ENCODE results near the gene ATP11A. TPM values are rescaled to one million over a fixed set of nuclear protein-coding genes. Genes with fewer than 3 reads are reported as not detected.
A peak's percentile ranks its signal among the peaks of the same experiment; 100 is the strongest.

Gene ATP11A
- total RNA-seq, 8 experiments from 2014 or later: 6.7 to 36.1 (median 10.2) TPM

- WGBS, 10 experiments: 35 to 100% (median 89%) methylated on average over 3 to 11 of the region's 11 CpGs; no CpG with 5 or more reads in 1 of the 10 experiments
- H3K4me3 ChIP-seq: no peak overlapping the region
- peaks cover 19 to 22% of the 10 kb centered on the region in 2 donors for H3K4me1 ChIP-seq (replicated peaks in 1 of 2)
- H3K27ac ChIP-seq: no peak overlapping the region
- ATAC-seq (replicated peaks in 6 of 8): no peak
- in situ Hi-C loops (cut with MboI; ENCODE audit: low pct_unique_long_range_greater_than_20kb in 2 of 9, low sequenced_read_pairs in 9 of 9, unreplicated experiment in 9 of 9): no loop called here
Measured at GRCh38 chr13:112759827-112760226, 70.0 kb downstream of the ATP11A start.

- Histone ChIP-seq H3K27ac (no peak overlapping the region), H3K4me1 (replicated peaks in 1 of 2) (peaks cover 19 to 22% of the 10 kb centered on the region in 2 donors), H3K4me3 (no peak overlapping the region)
- in situ Hi-C loops (cut with MboI; ENCODE audit: low pct_unique_long_range_greater_than_20kb in 2 of 9, low sequenced_read_pairs in 9 of 9, unreplicated experiment in 9 of 9): no loop called here
- WGBS, 10 experiments: 0 to 100% (median 92%) methylated on average over 1 to 3 of the region's 3 CpGs; no CpG with 5 or more reads in 2 of the 10 experiments
- peak in 1 of 8 experiments; percentile 82 for ATAC-seq (replicated peaks in 6 of 8)
Measured at GRCh38 chr13:112760435-112760834, 70.6 kb downstream of the ATP11A start.

DNA sequence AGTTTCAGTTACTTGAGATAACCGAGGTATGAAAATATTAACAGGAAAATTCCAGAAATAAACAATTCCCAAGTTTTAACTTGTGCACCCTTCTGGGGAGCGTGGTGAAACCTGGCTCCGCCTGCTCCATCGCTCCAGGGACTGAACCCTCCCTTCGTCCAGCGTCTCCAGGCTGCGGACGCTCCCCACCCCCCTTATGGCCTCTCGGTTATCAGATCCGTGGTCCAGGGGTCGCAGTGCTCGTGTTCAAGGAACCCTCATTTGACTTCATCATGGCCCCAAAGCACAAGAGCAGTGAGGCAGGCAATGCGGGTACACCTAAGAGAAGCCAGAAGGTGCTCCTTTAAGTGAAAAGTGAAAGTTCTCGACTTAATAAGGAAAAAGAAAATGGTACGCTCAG lies 71.1 kb downstream of the ATP11A start:
- no peak overlapping the region for H3K4me3 ChIP-seq
- in situ Hi-C loops (cut with MboI; ENCODE audit: low pct_unique_long_range_greater_than_20kb in 2 of 9, low sequenced_read_pairs in 9 of 9, unreplicated experiment in 9 of 9): no loop called here
- H3K4me1 ChIP-seq (replicated peaks in 1 of 2): peaks cover 19 to 23% of the 10 kb centered on the region in 2 donors
- WGBS, 10 experiments: 78 to 100% (median 91%) methylated on average over 1 to 13 of the region's 15 CpGs; no CpG with 5 or more reads in 2 of the 10 experiments
- ATAC-seq (replicated peaks in 6 of 8): no peak
- no peak overlapping the region for H3K27ac ChIP-seq

DNA sequence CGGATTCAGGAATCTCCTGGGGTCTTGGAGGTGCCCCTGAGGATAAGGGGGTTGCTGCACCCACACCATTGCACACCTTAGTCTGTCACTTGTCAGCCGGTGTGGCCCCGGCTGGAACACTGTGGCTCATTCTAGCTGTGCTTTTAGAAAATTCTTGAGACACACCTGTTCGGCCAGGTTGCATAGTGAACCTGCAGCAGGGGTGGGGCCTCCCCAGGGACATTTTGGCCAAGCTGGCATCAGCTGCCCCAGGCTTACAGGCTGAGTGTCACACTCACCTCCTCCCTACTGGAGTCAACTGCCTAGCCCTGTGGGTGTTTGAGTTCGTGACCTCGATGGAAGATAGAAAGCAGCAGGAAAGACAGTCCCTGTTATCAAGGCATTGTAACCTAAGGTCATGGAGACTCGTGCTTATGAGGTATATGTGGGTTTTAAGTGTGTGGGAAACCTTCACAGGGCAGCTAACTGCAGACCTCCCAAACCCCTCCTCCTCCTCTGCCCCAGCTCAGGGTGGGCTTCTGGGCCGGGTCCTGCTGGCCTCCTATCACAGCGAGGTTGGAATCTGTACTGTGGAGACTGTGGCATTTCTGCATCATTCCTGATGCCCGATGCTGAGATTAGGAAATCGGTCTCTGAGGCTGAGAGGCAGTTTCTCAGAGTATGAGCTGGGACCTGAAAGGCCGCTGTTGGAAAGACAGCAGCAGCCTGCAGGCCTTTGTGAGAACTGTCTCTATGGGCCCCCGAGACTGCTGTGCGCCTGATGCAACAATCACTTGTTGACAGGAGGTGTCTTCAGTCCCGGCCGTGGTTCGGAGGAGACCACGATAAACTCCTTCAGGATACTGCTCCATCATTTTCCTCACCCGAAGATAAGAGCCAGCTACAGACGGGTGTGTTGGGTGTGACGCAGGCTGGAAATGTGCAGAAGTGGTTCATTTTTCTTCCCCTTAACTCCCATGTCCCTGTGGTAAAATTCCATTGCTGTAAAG lies 72.2 kb downstream of the ATP11A start:
- in situ Hi-C loops (cut with MboI; ENCODE audit: low pct_unique_long_range_greater_than_20kb in 2 of 9, low sequenced_read_pairs in 9 of 9, unreplicated experiment in 9 of 9): no loop called here
- ATAC-seq (replicated peaks in 6 of 8): peak in 6 of 8 experiments; percentile 56 to 91 (median 77)
- H3K27ac ChIP-seq: no peak overlapping the region

DNA sequence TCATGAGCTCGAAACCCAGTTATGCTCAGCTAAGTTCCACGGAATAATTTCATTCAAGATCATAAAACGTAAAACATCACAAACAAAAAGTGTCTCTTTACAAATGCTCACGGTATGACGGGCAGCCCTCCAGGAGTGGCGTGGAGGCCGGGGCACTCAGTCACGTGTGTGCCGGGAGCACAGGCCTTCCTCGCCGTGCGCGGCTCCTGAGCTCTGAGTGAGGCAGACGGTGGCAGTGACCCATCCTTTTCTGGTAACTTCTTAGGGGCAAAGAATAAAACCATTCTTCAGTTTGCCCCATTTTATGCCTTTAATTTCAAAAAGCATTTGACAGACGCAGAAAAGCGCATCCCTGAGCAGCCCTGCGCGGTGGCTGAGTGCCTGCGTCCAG lies 72.8 kb downstream of the ATP11A start:
- Histone ChIP-seq H3K4me1 (replicated peaks in 1 of 2) (peaks cover 8 to 12% of the 10 kb centered on the region in 2 donors), H3K4me3 (no peak overlapping the region), H3K27ac (no peak overlapping the region)
- WGBS, 10 experiments: 60 to 100% (median 94%) methylated on average over 2 to 17 of the region's 19 CpGs; no CpG with 5 or more reads in 2 of the 10 experiments
- no peak for ATAC-seq (replicated peaks in 6 of 8)
- in situ Hi-C loops (cut with MboI; ENCODE audit: low pct_unique_long_range_greater_than_20kb in 2 of 9, low sequenced_read_pairs in 9 of 9, unreplicated experiment in 9 of 9): no loop called here

More for the DNA sequence above, 72.2 kb downstream of the ATP11A start:
- Histone ChIP-seq H3K4me1 (replicated peaks in 1 of 2) (peaks cover 14 to 16% of the 10 kb centered on the region in 2 donors), H3K4me3 (no peak overlapping the region)
- WGBS, 10 experiments: 50 to 100% (median 84%) methylated on average over 1 to 10 of the region's 21 CpGs; no CpG with 5 or more reads in 3 of the 10 experiments

- 81 to 100% (median 100%) methylated on average over 1 to 9 of the region's 11 CpGs; no CpG with 5 or more reads in 3 of the 10 experiments for WGBS, 10 experiments
Measured at GRCh38 chr13:112764028-112764427, 74.2 kb downstream of the ATP11A start.

DNA sequence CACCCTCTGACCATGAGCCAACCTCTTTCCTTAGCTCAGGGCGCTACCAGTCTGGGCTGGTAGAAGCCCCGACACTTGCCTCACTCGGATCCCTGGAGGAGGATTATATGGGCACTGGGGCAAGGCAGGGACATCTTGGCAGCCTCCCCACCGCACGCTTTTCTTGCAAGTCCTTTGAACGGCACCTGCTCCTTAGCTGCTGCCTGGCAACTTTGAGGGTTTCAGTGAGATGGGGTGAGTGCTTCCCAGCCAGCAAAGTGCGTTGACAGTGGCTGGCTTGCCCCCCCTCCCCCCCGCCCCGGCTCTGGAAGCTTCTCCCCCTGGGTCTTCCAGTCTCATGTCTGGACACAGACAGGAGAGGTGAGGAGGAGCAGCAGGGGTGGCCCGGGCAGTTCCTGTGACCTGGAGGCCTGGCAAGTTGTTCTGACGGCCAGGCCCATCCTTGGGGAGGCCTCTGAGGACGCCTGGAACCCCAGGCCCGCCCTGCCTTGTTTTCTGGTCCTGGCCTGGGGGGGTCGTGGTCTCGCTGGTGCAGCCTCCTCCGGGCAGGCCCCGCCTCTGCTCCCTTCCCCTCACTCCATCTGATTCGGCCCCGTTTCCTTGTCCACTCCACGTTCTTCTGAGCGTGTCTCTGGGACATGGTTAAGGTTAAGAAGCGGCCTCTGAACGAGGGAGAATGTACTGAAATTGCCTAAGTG lies 75.2 kb downstream of the ATP11A start:
- H3K4me1 ChIP-seq (replicated peaks in 1 of 2): peaks cover 8 to 12% of the 10 kb centered on the region in 2 donors
- WGBS, 10 experiments: 65 to 100% (median 93%) methylated on average over 2 to 8 of the region's 23 CpGs; no CpG with 5 or more reads in 5 of the 10 experiments
- no peak overlapping the region for H3K27ac ChIP-seq
- ATAC-seq (replicated peaks in 6 of 8): peak in 2 of 8 experiments; percentile 8 to 48
- in situ Hi-C loops (cut with MboI; ENCODE audit: low pct_unique_long_range_greater_than_20kb in 2 of 9, low sequenced_read_pairs in 9 of 9, unreplicated experiment in 9 of 9): no loop called here
- H3K4me3 ChIP-seq: no peak overlapping the region

More at GRCh38 chr13:112764028-112764427, 74.2 kb downstream of the ATP11A start:
- in situ Hi-C loops (cut with MboI; ENCODE audit: low pct_unique_long_range_greater_than_20kb in 2 of 9, low sequenced_read_pairs in 9 of 9, unreplicated experiment in 9 of 9): no loop called here
- Histone ChIP-seq H3K4me3 (no peak overlapping the region), H3K4me1 (replicated peaks in 1 of 2) (peaks cover 8 to 12% of the 10 kb centered on the region in 2 donors), H3K27ac (no peak overlapping the region)
- ATAC-seq (replicated peaks in 6 of 8): no peak

GRCh38 chr13:112765731-112766130 lies 75.9 kb downstream of the ATP11A start:
- H3K4me1 ChIP-seq (replicated peaks in 1 of 2): peaks cover 8 to 13% of the 10 kb centered on the region in 2 donors
- WGBS, 10 experiments: 52 to 100% (median 85%) methylated on average over 1 to 21 of the region's 24 CpGs; no CpG with 5 or more reads in 1 of the 10 experiments
- H3K4me3 ChIP-seq: no peak overlapping the region
- ATAC-seq (replicated peaks in 6 of 8): peak in 3 of 8 experiments; percentile 46 to 67 (median 57)
- no peak overlapping the region for H3K27ac ChIP-seq
- in situ Hi-C loops (cut with MboI; ENCODE audit: low pct_unique_long_range_greater_than_20kb in 2 of 9, low sequenced_read_pairs in 9 of 9, unreplicated experiment in 9 of 9): no loop called here

- WGBS, 10 experiments: 100% methylated on average over 1 of the region's 6 CpGs; no CpG with 5 or more reads in 9 of the 10 experiments
- ATAC-seq (replicated peaks in 6 of 8): no peak
- Histone ChIP-seq H3K4me3 (no peak overlapping the region), H3K27ac (no peak overlapping the region), H3K4me1 (replicated peaks in 1 of 2) (peaks cover 8 to 19% of the 10 kb centered on the region in 2 donors)
- in situ Hi-C loops (cut with MboI; ENCODE audit: low pct_unique_long_range_greater_than_20kb in 2 of 9, low sequenced_read_pairs in 9 of 9, unreplicated experiment in 9 of 9): no loop called here
Measured at GRCh38 chr13:112766336-112766735, 76.5 kb downstream of the ATP11A start.

DNA sequence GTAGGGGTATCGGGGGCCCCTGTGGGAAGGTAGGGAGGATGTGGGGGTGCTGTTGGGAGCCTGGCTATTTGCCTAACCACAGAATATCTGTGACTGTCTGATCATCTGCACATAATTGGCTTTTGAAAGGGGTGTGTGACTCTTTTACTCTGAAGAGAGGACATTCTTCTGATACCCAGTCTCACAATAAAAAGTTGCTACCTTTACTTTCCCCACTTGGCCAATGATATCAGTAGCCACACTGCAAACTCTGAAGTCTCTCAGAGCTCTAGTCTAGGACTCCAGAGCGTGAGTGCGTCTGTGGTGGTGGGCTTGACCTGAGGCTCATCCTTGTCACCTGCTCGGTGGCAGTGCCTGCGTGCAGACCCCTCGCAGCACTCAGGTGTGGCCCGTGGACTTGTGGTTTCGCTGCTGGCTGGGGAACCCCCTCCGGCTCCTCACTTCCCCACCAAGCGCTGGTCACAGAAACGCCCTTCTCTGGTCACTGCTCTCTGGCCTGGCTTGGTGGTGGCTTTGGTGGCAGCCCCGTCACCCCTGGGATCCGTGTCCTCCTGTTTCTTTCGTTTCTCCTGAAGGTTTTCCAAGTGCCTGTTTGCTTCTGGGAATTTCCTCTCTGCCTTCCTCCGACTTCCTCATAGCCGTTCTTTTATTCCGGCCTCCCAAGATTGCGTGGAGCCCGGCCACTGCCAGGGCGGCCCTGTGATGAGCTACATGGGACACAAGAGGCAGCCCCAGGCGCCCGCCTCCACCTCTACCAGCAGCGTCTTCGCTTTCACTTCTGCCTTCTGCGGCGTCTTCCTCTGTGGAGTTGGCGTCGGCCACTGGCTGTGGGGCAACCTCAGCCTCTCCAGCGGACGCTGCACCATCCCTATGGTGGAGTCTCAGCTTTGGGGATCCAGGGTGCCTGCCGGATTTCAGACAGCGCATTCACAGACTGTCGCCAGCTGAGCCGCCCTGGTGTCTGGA lies 78.0 kb downstream of the ATP11A start:
- Histone ChIP-seq H3K27ac (no peak overlapping the region), H3K4me1 (replicated peaks in 1 of 2) (peaks cover 0 to 11% of the 10 kb centered on the region in 2 donors), H3K4me3 (no peak overlapping the region)
- ATAC-seq (replicated peaks in 6 of 8): no peak
- in situ Hi-C loops (cut with MboI; ENCODE audit: low pct_unique_long_range_greater_than_20kb in 2 of 9, low sequenced_read_pairs in 9 of 9, unreplicated experiment in 9 of 9): no loop called here
- WGBS, 10 experiments: 50 to 100% (median 89%) methylated on average over 2 to 11 of the region's 34 CpGs; no CpG with 5 or more reads in 1 of the 10 experiments

- WGBS, 10 experiments: 92 to 100% (median 94%) methylated on average over 2 to 9 of the region's 25 CpGs; no CpG with 5 or more reads in 4 of the 10 experiments
- H3K4me1 ChIP-seq (replicated peaks in 1 of 2): peaks cover 0 to 11% of the 10 kb centered on the region in 2 donors
Measured at GRCh38 chr13:112768795-112769481, 79.1 kb downstream of the ATP11A start.

More at GRCh38 chr13:112768795-112769481, 79.1 kb downstream of the ATP11A start:
- in situ Hi-C loops (cut with MboI; ENCODE audit: low pct_unique_long_range_greater_than_20kb in 2 of 9, low sequenced_read_pairs in 9 of 9, unreplicated experiment in 9 of 9): no loop called here
- Histone ChIP-seq H3K27ac (no peak overlapping the region), H3K4me3 (no peak overlapping the region)
- ATAC-seq (replicated peaks in 6 of 8): no peak

All from motor neuron (in vitro differentiated cells).